Measurements from ENCODE around the gene CSRP1. TPM values are rescaled to one million over a fixed set of nuclear protein-coding genes. Genes with fewer than 3 reads are reported as not detected.

Gene CSRP1
- polyA plus RNA-seq, 1 donor from 2014 or later, result 4.2 TPM

GRCh38 chr1:201511941-201512539 lies 5.1 kb upstream of the CSRP1 start:
- no peak overlapping the region for H3K27ac ChIP-seq (ENCODE audit: low read length)
- H3K27me3 ChIP-seq (ENCODE audit: insufficient read depth, low read depth, low read length), result peaks cover 9% of the 10 kb centered on the region
- TF ChIP-seq REST (IDR thresholded peaks at IDR 0.05; ENCODE audit: borderline replicate concordance), result no peak
- no peak for TF ChIP-seq RAD21 (conservative IDR thresholded peaks at IDR 0.05)
- no peak for TF ChIP-seq TAF1 (IDR thresholded peaks at IDR 0.05; ENCODE audit: low read depth)
- H3K9me3 ChIP-seq (ENCODE audit: low read length), result no peaks in the 10 kb centered on the region
- no peak overlapping the region for H3K4me2 ChIP-seq (ENCODE audit: low read length)
- H3K4me3 ChIP-seq (ENCODE audit: low read length), result no peak overlapping the region
- H3K36me3 ChIP-seq (ENCODE audit: insufficient read depth, low read length), result no peaks in the 10 kb centered on the region
- H2AFZ ChIP-seq (ENCODE audit: low read depth, low read length), result no peak overlapping the region
- no peaks in the 10 kb centered on the region for H4K20me1 ChIP-seq (ENCODE audit: insufficient read depth)
- H3K9ac ChIP-seq (ENCODE audit: low read length), result no peak overlapping the region
- H3K79me2 ChIP-seq (replicated peaks; ENCODE audit: insufficient read depth, low read length), result no peaks in the 10 kb centered on the region
- H3F3A ChIP-seq (ENCODE audit: insufficient read depth, low read length, poor library complexity, severe bottlenecking), result no peaks in the 10 kb centered on the region
- H3K9me2 ChIP-seq (ENCODE audit: insufficient read depth, low read length), result no peaks in the 10 kb centered on the region

- Histone ChIP-seq H3F3A (ENCODE audit: insufficient read depth, low read length, poor library complexity, severe bottlenecking) (no peaks in the 10 kb centered on the region), H3K4me2 (ENCODE audit: low read length) (no peak overlapping the region), H3K9me3 (ENCODE audit: low read length) (no peaks in the 10 kb centered on the region), H3K9ac (ENCODE audit: low read length) (no peak overlapping the region), H3K9me2 (ENCODE audit: insufficient read depth, low read length) (no peaks in the 10 kb centered on the region), H4K20me1 (ENCODE audit: insufficient read depth) (no peaks in the 10 kb centered on the region), H3K79me2 (replicated peaks; ENCODE audit: insufficient read depth, low read length) (no peaks in the 10 kb centered on the region), H3K36me3 (ENCODE audit: insufficient read depth, low read length) (no peaks in the 10 kb centered on the region), H3K27me3 (ENCODE audit: insufficient read depth, low read depth, low read length) (peaks cover 14% of the 10 kb centered on the region), H2AFZ (ENCODE audit: low read depth, low read length) (no peak overlapping the region), H3K27ac (ENCODE audit: low read length) (no peak overlapping the region), H3K4me3 (ENCODE audit: low read length) (no peak overlapping the region)
- TF ChIP-seq SMC3 (conservative IDR thresholded peaks at IDR 0.05; ENCODE audit: poor library complexity), result no peak
- TF ChIP-seq RAD21 (conservative IDR thresholded peaks at IDR 0.05), result no peak
- TF ChIP-seq EZH2 (IDR thresholded peaks at IDR 0.05; ENCODE audit: borderline replicate concordance, insufficient read depth, low read length, poor library complexity, severe bottlenecking), result no peak
- no peak for TF ChIP-seq REST (IDR thresholded peaks at IDR 0.05; ENCODE audit: borderline replicate concordance)
- no peak for TF ChIP-seq POLR2AphosphoS5 (IDR thresholded peaks at IDR 0.05)
- TF ChIP-seq MXI1 (conservative IDR thresholded peaks at IDR 0.05; ENCODE audit: poor library complexity, severe bottlenecking), result no peak
- TF ChIP-seq CTCF (IDR thresholded peaks at IDR 0.05; ENCODE audit: poor library complexity, severe bottlenecking), result no peak
- TF ChIP-seq TAF1 (IDR thresholded peaks at IDR 0.05; ENCODE audit: low read depth), result no peak
- no peak for TF ChIP-seq EP300 (conservative IDR thresholded peaks at IDR 0.05; ENCODE audit: poor library complexity, severe bottlenecking)
Observed at GRCh38 chr1:201511396-201511940, 4.5 kb upstream of the CSRP1 start.
